Hepatocyte (in vitro differentiated cells): ENCODE measurements around the gene SLC32A1.

Experiments used
- EZH2 ChIP-seq: fragments of 200-600 bp; sonication (generic); IDR thresholded peaks from 2 replicates; pipeline ENCODE4 v1.6.1; 2016; ENCODE audit warnings: antibody characterized with exemption, mild to moderate bottlenecking, borderline replicate concordance
- EZH2phosphoT487 ChIP-seq: fragments of 200-600 bp; sonication (generic); IDR thresholded peaks from one replicate; pipeline ENCODE4 v1.6.1; 2018; ENCODE audit warnings: antibody characterized with exemption, mild to moderate bottlenecking, low read depth, moderate library complexity; ENCODE audit not compliant: unreplicated experiment, severe bottlenecking
- TF ChIP-seq, protein P1 (sequence below): fragments of 200-600 bp; sonication (generic); IDR thresholded peaks from 2 replicates; pipeline ENCODE4 v1.5.1; 2016; ENCODE audit warnings: antibody characterized with exemption, mild to moderate bottlenecking; ENCODE audit not compliant: poor library complexity

DNA sequence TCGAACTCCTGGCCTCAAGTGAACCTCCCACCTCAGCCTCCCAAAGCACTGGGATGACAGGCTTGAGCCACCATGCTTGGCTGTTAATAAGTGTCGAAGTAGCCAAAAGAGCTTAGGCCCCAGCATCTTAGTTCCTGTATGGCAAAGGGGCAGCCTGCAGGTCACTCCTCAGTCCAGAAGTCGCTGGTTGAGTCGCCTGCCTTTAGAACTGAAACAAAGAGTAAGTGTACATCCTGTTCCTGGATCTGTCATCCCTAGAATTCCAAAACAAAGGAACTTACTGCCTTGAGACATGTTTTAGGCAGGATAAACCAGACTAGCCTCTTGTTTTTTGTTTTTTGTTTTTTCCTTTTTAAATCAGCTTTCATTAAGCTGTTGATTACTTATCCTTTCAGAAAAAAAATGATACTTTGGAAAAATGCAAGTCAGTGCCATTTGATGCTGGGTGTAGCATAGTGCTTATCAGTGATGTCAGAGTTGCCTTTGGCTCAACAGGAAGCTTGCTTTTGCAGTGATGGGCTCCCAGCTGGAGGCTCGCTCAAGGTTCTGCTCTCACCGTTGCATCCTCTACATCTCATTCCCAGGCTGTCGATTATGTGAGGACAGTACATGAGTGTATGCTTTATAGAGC lies 33.0 kb downstream of the SLC32A1 start:
- TF ChIP-seq, protein P1, sequence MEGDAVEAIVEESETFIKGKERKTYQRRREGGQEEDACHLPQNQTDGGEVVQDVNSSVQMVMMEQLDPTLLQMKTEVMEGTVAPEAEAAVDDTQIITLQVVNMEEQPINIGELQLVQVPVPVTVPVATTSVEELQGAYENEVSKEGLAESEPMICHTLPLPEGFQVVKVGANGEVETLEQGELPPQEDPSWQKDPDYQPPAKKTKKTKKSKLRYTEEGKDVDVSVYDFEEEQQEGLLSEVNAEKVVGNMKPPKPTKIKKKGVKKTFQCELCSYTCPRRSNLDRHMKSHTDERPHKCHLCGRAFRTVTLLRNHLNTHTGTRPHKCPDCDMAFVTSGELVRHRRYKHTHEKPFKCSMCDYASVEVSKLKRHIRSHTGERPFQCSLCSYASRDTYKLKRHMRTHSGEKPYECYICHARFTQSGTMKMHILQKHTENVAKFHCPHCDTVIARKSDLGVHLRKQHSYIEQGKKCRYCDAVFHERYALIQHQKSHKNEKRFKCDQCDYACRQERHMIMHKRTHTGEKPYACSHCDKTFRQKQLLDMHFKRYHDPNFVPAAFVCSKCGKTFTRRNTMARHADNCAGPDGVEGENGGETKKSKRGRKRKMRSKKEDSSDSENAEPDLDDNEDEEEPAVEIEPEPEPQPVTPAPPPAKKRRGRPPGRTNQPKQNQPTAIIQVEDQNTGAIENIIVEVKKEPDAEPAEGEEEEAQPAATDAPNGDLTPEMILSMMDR = no peak
- TF ChIP-seq EZH2 (no peak), EZH2phosphoT487 (no peak)
